Smooth muscle cell of bladder (primary cell): ENCODE results near the gene NMBR. TPM values are rescaled to one million over a fixed set of nuclear protein-coding genes. Genes with fewer than 3 reads are reported as not detected.

Source experiments
- total RNA-seq: library from RNA; depleted of rRNA; stranded (reverse); fragments of >200 nt; gene quantifications from 2 replicates; pipeline ENCODE4 v1.2.3, GENCODE V29; 2014

NMBR gene
- total RNA-seq = 0.09 TPM in 1 of 2 replicates, not detected in the other

DNA sequence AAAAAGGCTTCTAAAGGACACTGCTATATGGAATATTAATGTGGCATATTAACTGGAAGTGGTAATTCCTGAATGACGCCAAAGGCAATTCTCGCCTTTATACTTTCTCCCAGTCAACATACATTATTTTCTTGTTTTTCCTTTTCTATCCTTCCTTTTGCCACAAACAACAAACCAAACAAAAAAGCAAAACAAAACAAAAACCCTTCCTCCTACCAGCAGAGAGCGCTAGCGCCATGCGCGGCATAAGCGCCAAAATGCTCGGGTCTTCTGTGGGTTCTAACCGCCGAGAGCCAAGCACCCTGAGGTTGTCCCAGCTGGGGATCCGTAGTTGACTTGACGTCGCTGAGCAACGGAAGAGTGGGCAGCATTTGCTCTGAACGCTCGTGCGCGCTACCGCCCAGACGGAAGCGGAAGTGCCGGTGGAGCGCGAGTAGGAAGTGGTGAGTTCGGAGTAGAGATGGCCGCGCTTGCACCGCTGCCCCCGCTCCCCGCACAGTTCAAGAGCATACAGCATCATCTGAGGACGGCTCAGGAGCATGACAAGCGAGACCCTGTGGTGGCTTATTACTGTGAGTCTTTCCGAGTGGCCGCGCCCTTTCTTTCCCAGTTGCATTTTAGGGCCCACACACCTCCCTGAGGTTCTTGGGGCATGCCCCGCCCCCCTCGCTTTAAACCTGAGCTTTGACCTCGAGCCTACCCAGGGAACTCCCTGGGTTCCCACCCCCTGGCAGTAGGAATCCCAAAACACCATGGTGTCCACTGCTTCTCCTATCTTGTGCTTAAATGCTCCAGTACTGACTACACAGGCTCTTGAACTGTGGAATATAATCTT, at the start of gene NMBR, which contains the start of gene VTA1:
Gene NMBR, minus strand, starts transcription at position 295 of the 835 bp plus-strand sequence. CDS start 58,464 bp downstream, outside the sequence.
Gene VTA1, plus strand, starts transcription at position 436 of the 835 bp plus-strand sequence. Its CDS starts 25 bp downstream, at position 461.

DNA sequence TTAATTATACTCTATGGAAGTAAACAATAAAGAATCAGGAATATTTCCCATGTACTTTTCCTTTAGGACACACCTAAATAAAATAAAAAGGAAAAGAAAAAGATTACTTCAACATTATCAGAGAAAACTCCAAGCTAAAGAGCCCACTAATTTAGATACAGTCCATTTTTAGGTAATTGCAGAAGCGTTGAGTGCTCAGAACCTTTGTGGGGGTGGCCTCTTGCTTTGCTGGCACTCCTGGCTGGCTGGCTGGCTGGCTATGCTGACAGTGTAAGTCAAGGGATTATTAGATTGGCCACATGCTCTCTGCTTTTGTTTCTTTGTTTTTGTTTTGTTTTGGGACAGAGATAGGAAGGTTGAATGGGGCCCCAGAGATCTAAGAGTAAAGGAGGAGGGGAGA, 14.3 kb downstream of the NMBR start, which contains the start of gene GJE1:
Gene GJE1, plus strand, starts transcription at position 301 of the 400 bp plus-strand sequence. CDS start 234 bp downstream, outside the sequence.

Other genes with a start within 250 kb of the NMBR start
- gene GJE1, start 14.2 kb downstream of the NMBR start, total RNA-seq = not detected in 2 replicates
- 24.9 and 35.9 TPM in 2 replicates for gene VTA1, start 141 bp upstream of the NMBR start, total RNA-seq
- gene ADGRG6, start 154.9 kb upstream of the NMBR start, total RNA-seq = 6.4 and 8.1 TPM in 2 replicates